Stimulated activated CD8-positive, alpha-beta memory T cell treated with anti-CD3 and anti-CD28 coated beads, Interleukin-4, amount 100 ng/mL, for 48 hours (primary cell): ENCODE results near the gene TALDO1.

ENCODE experiments used
- DNase-seq: peaks from one replicate; pipeline ENCODE4 v3.0.0-alpha.2; 2020

TALDO1 gene

DNA sequence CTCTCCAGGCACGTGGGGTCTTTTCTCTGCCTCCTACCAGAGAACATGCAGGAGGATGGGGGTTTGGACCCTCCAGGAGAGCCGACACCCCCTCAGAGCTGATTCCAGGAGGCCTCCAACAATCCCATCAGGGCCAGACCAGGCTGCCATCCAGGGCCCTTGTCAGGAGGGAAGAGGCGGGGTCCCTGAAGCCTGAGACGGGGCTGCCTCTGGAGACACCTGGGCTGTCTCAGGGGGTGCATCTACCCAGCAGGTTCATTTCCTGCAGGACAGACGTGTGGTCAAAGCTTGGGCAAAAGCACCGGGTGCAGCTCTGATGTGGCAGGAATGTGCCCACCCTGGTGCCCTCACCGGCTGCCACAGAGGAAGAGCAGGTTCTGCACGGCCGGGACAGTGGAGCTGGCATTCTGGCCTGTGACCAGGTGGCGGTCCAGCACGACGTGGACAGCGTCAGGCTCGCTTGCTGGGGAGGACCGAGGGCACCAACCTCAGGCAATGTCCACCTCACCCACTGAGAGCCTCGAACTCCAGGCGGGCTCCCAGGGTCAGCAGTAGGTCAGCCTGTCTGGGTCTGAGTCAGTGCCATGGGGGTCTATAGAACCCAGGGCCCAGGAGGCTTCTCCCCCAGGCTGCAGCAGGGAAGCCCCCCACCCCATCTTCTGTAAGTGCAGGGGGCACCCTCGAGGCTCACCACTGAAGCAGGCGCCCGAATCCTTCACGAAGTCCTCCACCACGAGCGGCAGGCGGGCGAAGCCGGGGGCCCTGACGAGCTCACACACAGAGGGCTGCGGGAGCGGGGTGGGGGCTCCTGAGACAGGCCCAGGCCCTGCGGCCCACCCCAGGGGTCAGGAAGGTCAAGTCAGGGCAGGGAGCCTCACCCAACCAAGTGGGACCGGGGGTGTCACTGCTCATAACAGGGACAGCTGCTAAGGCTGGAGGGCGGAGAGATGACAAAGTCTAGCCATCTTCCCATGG, 23.7 kb downstream of the TALDO1 start:
- no peak for DNase-seq

- no peak for DNase-seq
These were observed 24.4 kb downstream of the TALDO1 start for GRCh38 chr11:771617-772204.

DNA sequence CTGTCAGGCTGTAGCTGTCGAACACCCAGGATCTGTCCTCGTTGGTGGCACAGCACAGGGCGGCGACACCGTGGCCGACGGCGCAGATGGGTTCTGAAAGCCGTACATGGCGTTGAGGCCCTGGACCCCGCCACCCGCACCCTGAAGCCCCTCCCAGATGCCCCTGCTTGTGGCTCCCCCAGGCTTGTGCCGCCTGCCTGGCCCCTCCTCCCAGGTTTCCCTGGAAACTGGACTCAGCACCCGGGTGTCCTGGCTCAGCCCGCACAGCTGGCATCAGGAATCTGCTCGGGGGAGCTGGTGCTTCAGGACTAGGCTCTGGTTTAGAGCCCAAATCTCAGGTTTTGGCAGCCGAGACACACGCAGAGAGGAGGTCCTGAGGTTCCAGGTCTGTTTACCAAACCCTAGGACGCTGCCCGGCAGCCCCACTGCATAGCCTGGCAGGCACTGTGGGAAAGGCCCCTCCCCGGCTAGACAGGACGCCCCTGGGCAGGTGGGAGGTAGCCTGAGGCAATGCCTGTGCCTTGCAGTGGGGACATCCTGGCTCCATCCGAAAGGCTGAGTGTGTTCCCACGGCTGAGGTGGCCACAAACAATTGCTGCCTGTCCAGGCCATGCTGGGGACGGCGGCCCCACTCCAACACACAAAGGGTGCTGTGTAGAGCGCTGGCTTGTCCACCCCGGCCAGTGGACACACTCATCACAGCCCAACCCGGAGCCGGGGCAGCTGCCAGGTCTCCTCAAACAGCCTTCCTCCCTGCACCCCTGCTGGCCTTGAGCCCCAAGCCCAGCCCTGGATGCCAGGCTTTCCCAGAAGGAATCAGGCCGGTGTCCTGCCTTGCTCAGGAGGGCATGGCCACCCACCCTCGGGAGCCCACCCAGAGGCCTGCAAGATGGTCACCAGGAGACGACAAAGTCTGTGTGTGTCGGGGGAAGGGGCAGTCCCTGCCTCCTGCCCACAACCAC, 25.4 kb downstream of the TALDO1 start:
- DNase-seq: no peak

- no peak for DNase-seq
These were observed 26.2 kb downstream of the TALDO1 start for GRCh38 chr11:773425-773824.

DNA sequence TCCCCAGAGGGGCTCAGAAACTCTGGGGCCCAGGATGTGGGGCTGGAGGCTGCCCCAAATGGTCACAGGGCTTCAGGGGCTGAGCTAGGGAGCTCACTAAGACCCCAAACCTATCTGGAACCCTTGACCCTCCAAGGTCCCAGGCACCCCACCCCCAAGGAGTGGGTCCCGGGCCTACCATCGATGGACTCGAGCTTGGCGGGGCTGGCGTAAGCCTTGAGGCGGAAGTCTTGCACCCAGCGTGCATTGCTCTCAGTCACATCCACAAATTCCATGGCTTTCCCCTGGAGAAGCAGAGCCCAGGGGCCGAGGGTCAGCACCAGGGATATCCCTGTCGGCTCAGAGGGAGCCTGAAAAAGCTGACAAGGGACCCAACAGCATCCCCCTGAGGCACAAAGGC, 26.6 kb downstream of the TALDO1 start:
- DNase-seq: no peak

DNA sequence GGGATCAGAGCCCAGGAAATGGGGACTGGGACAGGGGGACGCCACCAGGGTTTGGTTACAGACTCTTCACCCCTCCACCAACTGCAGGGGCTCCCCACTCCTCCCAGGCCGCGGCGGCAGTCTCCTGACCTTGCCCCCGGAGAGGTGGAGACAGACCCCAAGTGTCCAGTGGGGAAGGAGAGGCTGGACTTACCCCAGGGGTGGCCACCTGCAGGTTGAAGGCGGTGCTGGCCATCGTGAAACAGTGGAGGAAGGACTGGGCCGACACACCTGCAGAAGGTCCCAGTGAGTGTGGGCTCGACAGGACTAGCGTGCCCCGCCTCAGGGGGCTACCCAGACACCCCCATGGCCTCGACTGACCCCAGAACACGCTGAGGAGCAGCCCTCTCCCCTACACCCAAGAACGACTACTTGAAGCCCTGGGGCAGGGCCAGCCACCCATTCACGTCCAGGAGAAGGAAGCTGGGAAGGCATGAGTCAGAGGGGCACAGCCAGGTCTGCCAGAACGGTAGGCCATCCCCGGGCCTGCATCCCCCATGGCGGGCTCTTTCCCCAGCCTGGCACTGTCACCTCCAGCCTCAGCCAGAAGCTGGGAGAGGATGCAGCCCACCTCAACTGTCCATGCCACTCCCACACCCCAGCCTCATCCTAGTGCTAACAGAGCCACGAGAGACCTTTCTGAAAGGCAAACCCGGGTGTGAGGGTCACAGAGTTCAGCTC, 27.8 kb downstream of the TALDO1 start:
- DNase-seq: no peak

DNA sequence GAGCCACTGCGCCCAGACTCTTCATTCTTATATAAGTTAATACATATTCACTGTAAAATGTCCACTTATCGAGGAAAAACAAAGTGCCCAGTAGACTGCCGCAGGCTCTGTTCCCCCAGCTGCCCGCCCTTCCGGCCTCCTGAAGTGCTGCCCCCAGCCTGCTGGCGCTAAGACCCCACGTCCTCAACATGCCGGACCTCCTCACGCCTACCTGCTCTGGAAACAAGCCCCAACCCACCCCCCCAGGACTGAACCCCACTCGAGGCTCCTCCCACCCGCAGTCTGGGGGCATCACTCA, 28.9 kb downstream of the TALDO1 start:
- no peak for DNase-seq

- peak; percentile 56 for DNase-seq
These were observed 29.5 kb downstream of the TALDO1 start for GRCh38 chr11:776561-777287.

DNA sequence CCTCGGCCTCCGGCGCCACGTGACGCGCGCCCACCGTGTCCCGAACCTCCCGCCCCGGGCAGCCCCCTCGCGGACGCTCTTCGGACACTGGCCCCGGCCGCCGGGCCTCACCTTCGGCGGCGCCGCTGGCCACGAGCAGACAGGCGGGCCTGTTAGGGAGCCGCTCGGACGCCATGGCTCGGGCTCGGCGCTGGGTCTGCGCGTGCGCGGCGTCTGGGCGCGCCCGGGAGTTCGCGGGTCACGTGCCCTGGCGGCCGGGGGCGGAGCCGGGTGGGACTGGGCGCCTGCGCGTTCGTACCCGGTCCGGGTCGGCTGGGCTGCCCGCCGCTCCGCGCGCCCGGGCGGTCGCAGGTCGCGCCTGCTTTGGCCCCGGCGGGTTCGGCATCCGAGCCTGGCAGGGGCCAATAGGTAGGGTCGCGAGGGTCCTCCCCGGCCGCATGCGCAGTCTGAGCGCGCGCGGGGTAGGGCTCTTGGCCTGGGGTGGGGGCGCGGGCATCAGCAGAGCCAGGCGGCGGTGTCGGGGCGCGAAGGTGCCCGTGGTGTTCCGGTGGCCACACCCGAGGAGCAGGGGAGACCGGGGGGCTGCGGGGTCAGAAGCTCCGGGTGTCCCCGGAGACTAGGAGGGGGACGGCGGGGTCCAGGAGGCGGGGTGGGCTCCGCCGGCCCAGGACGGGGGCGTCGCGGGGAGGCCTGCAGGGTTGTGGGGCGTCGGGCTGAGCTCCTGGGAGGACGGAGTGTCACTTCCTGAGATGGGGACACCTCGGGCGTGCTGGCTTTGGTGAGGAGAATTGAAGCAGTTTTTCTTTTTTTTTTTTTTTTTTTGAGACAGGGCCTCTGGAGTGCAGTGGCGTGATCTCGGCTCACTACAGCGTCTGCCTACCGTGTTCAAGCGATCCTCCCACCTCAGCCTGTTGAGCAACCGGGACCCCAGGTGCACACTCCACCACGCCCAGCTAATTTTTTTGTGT, 30.3 kb downstream of the TALDO1 start, which contains the start of gene GATD1:
TSS of gene GATD1 (minus strand) at position 200 of the 968 bp plus-strand sequence. CDS start at position 175, 25 bp downstream.
- DNase-seq: peak; percentile 97

GRCh38 chr11:778976-779954, 32.0 kb downstream of the TALDO1 start:
- DNase-seq: no peak

DNA sequence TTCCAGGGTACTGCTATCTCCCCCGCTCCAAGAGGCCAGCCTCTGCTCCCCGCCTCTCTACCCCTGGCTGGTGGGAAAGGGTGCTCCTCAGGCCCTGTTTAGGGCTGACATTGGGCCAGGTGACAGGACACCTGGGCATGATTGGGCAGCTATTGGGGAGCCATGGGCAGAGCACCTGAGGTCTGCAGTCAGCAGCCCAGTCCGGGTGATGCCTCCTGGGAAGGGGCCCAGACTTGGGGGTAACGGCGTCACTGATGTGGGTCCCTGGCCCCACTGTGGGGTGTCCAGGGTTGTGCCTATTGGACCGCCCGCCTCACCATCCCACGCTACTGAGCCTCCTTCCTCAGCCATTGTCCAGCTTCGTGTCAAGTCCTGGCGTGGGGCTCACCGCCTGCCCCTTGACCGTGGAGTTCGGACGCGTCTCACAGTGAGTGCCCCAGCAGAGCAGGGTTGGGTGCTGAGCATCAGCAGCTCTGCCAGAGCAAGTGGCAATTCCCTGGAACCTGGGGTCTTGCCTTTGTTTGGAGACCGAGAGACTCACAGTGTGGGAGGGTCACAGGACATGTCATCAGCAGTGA, 32.8 kb downstream of the TALDO1 start:
- no peak for DNase-seq

- no peak for DNase-seq
These were observed 35.3 kb downstream of the TALDO1 start for GRCh38 chr11:782264-783174.

GRCh38 chr11:783581-784015, 36.3 kb downstream of the TALDO1 start:
- peak; percentile 39 for DNase-seq

- no peak for DNase-seq
These were observed 39.2 kb downstream of the TALDO1 start for GRCh38 chr11:786235-787083.

DNA sequence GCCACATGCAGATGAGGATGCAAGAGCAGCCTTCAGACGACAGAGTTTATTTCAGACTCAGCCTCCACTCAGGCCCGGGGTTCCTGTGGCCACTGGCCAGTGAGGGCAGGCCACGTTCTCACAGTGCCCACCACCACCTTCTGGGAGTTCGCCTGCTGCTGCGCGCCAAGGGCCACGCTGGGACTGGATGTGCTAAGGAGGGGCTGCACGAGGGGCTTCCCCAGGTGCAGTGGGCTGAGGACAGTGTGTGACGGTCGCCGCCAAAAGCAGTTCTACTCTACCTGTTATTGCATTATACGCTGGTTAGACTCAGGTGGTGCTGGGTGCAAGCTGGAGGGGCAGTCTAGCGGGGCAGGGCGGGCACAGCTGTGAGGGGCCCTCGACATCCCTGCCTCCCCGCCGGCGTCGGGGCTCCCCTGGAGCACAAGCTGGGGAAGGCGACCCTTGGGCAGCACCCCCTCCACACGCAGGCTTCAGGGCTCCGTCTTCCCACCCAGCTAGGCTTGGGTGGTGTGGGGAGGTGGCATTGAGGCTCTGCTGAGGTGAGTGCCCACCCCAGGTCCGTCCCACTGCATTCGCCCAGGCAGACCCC, 39.9 kb downstream of the TALDO1 start:
- DNase-seq: no peak

- no peak for DNase-seq
These were observed 40.9 kb downstream of the TALDO1 start for GRCh38 chr11:788009-788640.
